GM18951 (cell line): ENCODE results near the gene BRAT1.

Experiments used
- POLR2A ChIP-seq: IDR thresholded peaks from 4 replicates; pipeline ENCODE4 v1.6.1; 2011; ENCODE audit warnings: mild to moderate bottlenecking; ENCODE audit not compliant: insufficient read length, insufficient read depth; ENCODE audit errors: extremely low read depth
- in situ Hi-C: fragments of 300-500 bp; cut with MboI; formaldehyde crosslinking; loops from one replicate; pipeline ENCODE4 v1.12.0; 2022; ENCODE audit warnings: low sequenced_read_pairs, mixed read lengths, inconsistent platforms; ENCODE audit not compliant: unreplicated experiment

BRAT1 gene

GRCh38 chr7:2576742-2577491 lies 21.6 kb upstream of the BRAT1 start:
- in situ Hi-C loops, result no loop called here
- TF ChIP-seq POLR2A, result no peak

DNA sequence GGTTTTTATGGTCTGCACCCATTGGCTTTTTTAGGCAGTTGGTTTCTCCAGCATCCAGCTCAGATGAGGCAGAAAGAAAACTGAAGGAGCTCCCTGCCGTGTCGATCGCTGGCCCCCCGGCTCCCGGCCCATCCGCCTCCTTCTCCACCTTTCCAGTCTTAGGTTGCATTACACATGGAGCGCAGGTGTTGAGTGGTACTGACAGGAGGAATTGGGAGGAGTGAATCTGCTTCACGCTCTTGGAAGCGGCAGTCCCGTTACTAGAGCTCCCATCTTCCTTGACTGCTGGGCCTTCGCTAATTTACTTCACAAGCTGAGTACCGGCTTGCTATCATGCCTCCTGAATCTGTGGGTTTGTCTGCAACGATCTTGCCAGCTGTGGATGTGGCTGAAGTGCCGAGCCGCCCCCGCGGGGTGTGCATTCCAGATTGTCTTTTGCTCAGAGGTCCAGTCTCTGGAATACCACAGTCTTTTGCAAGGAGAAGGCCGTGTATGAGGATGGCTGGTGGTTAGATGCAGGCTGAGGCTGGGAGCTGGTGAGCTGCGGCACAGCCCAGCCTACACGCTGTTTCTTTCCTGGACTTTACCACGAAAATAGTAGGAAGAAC lies 20.5 kb upstream of the BRAT1 start:
- in situ Hi-C loops, result no loop called here
- no peak for TF ChIP-seq POLR2A

DNA sequence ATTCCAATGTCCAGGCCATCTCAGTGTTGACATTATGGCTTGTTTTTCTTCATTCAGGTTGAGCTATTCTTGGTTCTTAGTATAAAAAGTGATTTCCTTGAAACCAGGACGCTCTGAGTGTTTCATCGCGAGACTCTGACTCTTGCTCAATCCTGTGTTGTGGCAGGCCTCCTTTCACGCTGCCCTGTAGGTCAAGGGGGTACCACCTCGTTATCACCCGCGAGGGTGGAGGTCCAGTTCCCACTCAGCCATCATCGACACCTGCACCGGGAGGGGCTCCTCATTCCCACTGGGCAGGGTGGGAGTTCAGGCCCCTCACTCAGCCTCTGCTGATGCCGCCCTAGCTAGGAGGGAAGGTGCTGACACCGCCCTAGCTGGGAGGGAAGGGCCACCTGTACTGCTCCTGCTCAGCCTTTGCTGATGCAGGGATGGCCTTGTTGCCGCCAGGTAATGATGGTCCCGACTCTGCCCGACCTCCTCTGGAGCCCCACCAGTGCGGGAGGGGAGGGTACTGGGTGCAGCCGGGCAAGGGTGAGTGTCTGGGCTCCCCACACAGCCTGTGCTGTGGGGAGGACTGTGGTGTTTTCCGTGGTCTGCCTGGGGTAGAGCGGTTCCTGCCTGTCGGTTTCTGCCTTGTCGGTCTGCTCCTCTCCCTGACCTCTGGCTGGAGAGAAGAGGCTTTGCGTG lies 19.9 kb upstream of the BRAT1 start:
- in situ Hi-C loops, result no loop called here
- TF ChIP-seq POLR2A, result no peak

DNA sequence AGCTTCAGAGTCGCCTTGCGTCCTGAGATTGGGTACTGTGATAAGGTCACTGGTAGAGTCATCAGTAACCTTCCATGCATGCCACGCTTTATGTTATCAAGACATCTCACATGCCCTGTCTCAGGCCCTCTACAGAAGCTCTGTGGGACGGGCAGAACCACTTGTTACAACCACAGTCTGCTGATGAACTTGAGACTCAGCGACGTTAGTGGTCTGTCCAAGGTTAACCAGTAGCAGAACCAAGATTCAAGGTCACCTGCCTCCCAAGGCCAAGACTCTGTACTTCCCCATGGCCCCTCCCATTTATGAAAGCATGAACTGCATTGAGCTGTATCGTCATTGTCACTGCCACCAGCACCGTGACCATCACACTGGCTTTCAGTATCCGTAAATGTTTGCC lies 18.4 kb upstream of the BRAT1 start:
- in situ Hi-C loops, result no loop called here
- TF ChIP-seq POLR2A, result no peak

- in situ Hi-C loops, result no loop called here
- no peak for TF ChIP-seq POLR2A
Measured at GRCh38 chr7:2572101-2572842, 16.9 kb upstream of the BRAT1 start.

- in situ Hi-C loops, result no loop called here
- no peak for TF ChIP-seq POLR2A
Measured at GRCh38 chr7:2571409-2571808, 16.1 kb upstream of the BRAT1 start.

DNA sequence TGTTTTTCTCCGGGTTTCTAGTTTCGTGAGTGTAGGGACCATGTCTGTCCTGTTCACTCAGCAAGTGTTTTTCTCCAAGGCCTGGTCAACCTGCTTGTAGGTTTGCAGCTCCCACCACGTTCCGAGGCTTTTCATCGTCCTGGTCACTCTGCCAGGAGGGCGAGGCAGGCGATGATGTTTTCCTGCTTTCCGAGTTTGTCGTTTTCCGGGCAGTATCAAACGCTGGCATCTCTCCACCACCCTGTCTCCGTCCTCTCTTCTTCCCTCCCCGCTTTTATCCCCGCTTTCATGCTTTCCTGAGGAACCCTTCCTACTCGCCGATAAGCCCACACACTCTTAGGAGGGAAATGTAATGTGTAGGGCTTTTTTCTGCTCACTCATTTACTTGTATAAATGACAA lies 14.7 kb upstream of the BRAT1 start:
- in situ Hi-C loops, result no loop called here

GRCh38 chr7:2569421-2569820 lies 14.1 kb upstream of the BRAT1 start:
- in situ Hi-C loops, result no loop called here
- no peak for TF ChIP-seq POLR2A

More for the DNA sequence above, 14.7 kb upstream of the BRAT1 start:
- TF ChIP-seq POLR2A, result no peak

- no peak for TF ChIP-seq POLR2A
- in situ Hi-C loops, result no loop called here
Measured at GRCh38 chr7:2568521-2569223, 13.3 kb upstream of the BRAT1 start.

- no peak for TF ChIP-seq POLR2A
- in situ Hi-C loops, result no loop called here
Measured at GRCh38 chr7:2567679-2568278, 12.5 kb upstream of the BRAT1 start.

DNA sequence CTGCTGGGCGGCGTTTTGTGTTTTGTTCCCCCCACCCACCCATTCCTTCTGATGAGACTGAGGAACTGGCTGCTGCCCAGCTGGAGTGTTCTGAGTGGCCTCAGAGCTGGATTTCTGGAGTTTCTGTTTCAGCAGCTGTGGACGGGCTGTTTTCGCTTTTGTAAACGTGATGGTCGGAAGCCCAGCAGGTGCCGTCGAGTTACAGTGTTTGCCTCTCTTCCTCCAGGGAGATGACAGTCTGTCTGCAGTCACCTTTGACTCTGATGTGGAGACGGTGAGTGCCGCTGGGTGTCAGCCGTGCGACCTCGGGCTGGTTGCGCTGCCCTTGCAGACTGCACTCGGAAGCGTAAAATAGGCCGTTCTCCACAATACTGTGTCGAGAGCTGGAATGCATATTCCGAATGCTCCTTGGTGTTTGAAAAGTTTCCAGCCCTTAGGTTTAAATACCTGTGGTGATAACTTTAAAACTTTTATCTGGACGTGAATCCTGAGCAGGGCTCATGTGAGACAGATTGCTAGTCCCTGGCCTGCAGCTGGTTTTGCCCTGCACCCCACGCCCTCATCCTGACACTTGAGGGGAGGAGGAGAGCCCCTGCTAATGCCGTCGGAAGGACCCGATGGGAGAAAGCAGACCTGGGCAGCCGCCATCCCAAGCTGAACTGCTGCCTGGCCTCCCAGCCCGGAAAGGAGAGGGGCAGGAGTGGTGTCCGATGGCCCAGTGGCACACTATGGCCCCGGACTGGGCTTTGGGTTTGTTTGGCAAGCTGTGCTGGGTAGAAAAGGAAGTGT lies 11.8 kb upstream of the BRAT1 start:
- in situ Hi-C loops, result no loop called here
- TF ChIP-seq POLR2A, result no peak
